Esophagus mucosa (tissue), 1 donor: ENCODE results near the gene ABHD12. TPM values are rescaled to one million over a fixed set of nuclear protein-coding genes. Genes with fewer than 3 reads are reported as not detected.
"Not testable (repeated sequence)": the region's sequence is repeated elsewhere in the genome, so short reads cannot be mapped to it uniquely, and the experiment has no call there.

Experiments used
- ATAC-seq: fragments of 200-7000 bp; cut with Tn5 transposase; one replicate; pipeline ENCODE4 v1.9.1; 2020
- total RNA-seq: library from RNA; stranded (reverse); gene quantifications from one replicate; pipeline ENCODE4 v1.2.4, GENCODE V29; 2023
- donor health status: DM: yes; HTN: yes; CAD: no.

ABHD12 gene
- total RNA-seq, 1 donor from 2014 or later = 29.4 TPM

GRCh38 chr20:25275813-25276532 lies 114.7 kb downstream of the ABHD12 start:
- no peak for ATAC-seq

- ATAC-seq = no peak
Observed at GRCh38 chr20:25274891-25275812, 115.5 kb downstream of the ABHD12 start.

GRCh38 chr20:25274481-25274880 lies 116.2 kb downstream of the ABHD12 start:
- no peak for ATAC-seq

GRCh38 chr20:25273541-25274358 lies 116.9 kb downstream of the ABHD12 start:
- ATAC-seq = no peak

- no peak for ATAC-seq
Observed at GRCh38 chr20:25273046-25273445, 117.6 kb downstream of the ABHD12 start.

GRCh38 chr20:25272223-25273000 lies 118.2 kb downstream of the ABHD12 start:
- ATAC-seq = no peak

- no peak for ATAC-seq
Observed at GRCh38 chr20:25271486-25272222, 119.0 kb downstream of the ABHD12 start.

GRCh38 chr20:25270829-25271251 lies 119.8 kb downstream of the ABHD12 start:
- no peak for ATAC-seq

GRCh38 chr20:25269833-25270170 lies 120.8 kb downstream of the ABHD12 start:
- ATAC-seq = peak; percentile 16

- ATAC-seq = no peak
Observed at GRCh38 chr20:25269057-25269832, 121.4 kb downstream of the ABHD12 start.

GRCh38 chr20:25260770-25261437 lies 129.7 kb downstream of the ABHD12 start:
- not testable (repeated sequence) for ATAC-seq

- ATAC-seq = no peak
Observed at GRCh38 chr20:25259788-25260254, 130.8 kb downstream of the ABHD12 start.

GRCh38 chr20:25259358-25259757 lies 131.3 kb downstream of the ABHD12 start:
- ATAC-seq = no peak

GRCh38 chr20:25258828-25259227 lies 131.8 kb downstream of the ABHD12 start:
- no peak for ATAC-seq

GRCh38 chr20:25258476-25258805 lies 132.2 kb downstream of the ABHD12 start:
- ATAC-seq = no peak

GRCh38 chr20:25257756-25258475 lies 132.7 kb downstream of the ABHD12 start:
- no peak for ATAC-seq

GRCh38 chr20:25257130-25257529 lies 133.5 kb downstream of the ABHD12 start:
- no peak for ATAC-seq

GRCh38 chr20:25256226-25256859 lies 134.3 kb downstream of the ABHD12 start:
- peak; percentile 66 for ATAC-seq
